Measurements from ENCODE around the gene NRSN1. TPM values are rescaled to one million over a fixed set of nuclear protein-coding genes. Genes with fewer than 3 reads are reported as not detected.

Gene NRSN1
- total RNA-seq, 2 donors from 2014 or later = 0.45 TPM; not detected in 1

DNA sequence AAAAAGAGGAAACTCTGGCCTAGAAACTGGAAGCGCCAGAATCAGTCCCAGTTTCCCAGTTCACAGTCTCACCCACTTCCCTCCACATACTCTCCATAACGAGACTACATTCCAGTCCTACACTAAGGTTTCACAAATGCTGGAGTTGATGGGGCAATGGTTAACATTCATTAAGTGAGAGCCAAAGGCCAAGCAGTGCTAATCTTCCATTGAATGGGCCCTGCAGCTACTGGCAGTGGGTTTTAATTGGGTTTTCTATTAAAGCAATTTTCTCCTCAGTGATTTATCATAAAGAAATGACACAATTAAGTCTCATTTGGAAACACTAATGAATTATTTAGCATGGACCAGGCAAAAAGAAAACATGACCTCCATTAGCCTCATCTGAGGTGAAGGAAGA lies 20.8 kb upstream of the NRSN1 start:
- no peaks in the 10 kb centered on the region for H3K27me3 ChIP-seq (replicated peaks; ENCODE audit: insufficient read depth)
- H3K9me3 ChIP-seq = no peaks in the 10 kb centered on the region
- TF ChIP-seq POLR2A (IDR thresholded peaks at IDR 0.05) (no peak), POLR2AphosphoS5 (IDR thresholded peaks at IDR 0.05) (no peak)
- TF ChIP-seq, protein P1, sequence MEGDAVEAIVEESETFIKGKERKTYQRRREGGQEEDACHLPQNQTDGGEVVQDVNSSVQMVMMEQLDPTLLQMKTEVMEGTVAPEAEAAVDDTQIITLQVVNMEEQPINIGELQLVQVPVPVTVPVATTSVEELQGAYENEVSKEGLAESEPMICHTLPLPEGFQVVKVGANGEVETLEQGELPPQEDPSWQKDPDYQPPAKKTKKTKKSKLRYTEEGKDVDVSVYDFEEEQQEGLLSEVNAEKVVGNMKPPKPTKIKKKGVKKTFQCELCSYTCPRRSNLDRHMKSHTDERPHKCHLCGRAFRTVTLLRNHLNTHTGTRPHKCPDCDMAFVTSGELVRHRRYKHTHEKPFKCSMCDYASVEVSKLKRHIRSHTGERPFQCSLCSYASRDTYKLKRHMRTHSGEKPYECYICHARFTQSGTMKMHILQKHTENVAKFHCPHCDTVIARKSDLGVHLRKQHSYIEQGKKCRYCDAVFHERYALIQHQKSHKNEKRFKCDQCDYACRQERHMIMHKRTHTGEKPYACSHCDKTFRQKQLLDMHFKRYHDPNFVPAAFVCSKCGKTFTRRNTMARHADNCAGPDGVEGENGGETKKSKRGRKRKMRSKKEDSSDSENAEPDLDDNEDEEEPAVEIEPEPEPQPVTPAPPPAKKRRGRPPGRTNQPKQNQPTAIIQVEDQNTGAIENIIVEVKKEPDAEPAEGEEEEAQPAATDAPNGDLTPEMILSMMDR (IDR thresholded peaks at IDR 0.05) = no peak
- no peak for DNase-seq (ENCODE audit: low spot score)
- intact Hi-C loops (cut with DNase I) = no loop called here
- no peaks in the 10 kb centered on the region for H3K36me3 ChIP-seq
- no peak overlapping the region for H3K27ac ChIP-seq
- H3K4me3 ChIP-seq = no peak overlapping the region
- H3K4me1 ChIP-seq (replicated peaks) = no peaks in the 10 kb centered on the region
- 85% methylated on average over 2 of the region's 2 CpGs for WGBS

DNA sequence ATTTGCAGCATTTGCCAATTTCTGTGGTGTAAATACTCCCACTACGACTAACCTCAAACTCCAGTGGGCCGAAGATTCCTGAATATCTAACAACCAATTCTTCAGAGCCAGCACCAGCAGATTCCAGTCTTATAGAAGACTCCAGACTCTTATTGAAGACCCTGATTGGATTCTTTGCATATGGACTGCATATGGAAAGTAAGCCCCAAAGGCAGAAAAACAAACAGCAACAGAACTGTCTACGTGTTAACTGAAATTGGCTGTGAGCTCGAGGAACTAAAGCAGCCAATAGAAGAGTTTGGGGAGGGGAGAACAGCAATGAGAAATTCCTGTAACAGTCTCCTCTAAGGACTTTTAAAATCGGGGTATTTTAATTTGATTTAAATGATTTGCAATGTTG lies 19.7 kb upstream of the NRSN1 start:
- WGBS = 84% methylated on average over 5 of the region's 5 CpGs

DNA sequence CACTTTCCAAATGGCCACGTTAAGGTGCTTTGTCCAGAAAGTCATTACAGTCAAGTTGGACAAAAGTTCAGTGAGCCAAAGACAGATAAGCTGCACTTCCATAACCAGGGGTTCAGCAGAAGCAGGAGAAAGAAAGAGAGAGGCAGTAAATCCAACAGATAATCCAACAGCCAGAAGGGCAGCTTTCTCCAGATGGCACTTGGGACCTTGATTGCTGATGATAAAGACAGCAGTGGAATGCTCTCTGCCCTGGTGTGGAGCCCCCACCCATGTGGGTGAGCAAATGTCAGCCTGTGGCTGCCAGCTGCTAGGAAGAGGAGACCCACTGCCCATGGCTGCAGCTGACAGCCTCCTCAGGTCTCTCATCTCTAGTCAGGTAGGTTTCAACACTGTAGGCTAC lies 18.7 kb upstream of the NRSN1 start:
- H3K4me3 ChIP-seq = no peak overlapping the region
- H3K36me3 ChIP-seq = no peaks in the 10 kb centered on the region
- no peaks in the 10 kb centered on the region for H3K4me1 ChIP-seq (replicated peaks)
- H3K9me3 ChIP-seq = no peaks in the 10 kb centered on the region
- TF ChIP-seq, protein P1 (IDR thresholded peaks at IDR 0.05) = no peak
- TF ChIP-seq POLR2AphosphoS5 (IDR thresholded peaks at IDR 0.05) (no peak), POLR2A (IDR thresholded peaks at IDR 0.05) (no peak)
- no peak for DNase-seq (ENCODE audit: low spot score)
- WGBS = 88% methylated on average over 1 of the region's 1 CpG
- no peak overlapping the region for H3K27ac ChIP-seq
- H3K27me3 ChIP-seq (replicated peaks; ENCODE audit: insufficient read depth) = no peaks in the 10 kb centered on the region
- intact Hi-C loops (cut with DNase I) = no loop called here

More for the DNA sequence above, 19.7 kb upstream of the NRSN1 start:
- no peaks in the 10 kb centered on the region for H3K4me1 ChIP-seq (replicated peaks)
- DNase-seq (ENCODE audit: low spot score) = no peak
- intact Hi-C loops (cut with DNase I) = no loop called here
- no peaks in the 10 kb centered on the region for H3K9me3 ChIP-seq
- H3K27me3 ChIP-seq (replicated peaks; ENCODE audit: insufficient read depth) = no peaks in the 10 kb centered on the region
- no peak overlapping the region for H3K27ac ChIP-seq
- H3K36me3 ChIP-seq = no peaks in the 10 kb centered on the region
- TF ChIP-seq POLR2AphosphoS5 (IDR thresholded peaks at IDR 0.05) (no peak), POLR2A (IDR thresholded peaks at IDR 0.05) (no peak)
- TF ChIP-seq, protein P1 (IDR thresholded peaks at IDR 0.05) = no peak
- H3K4me3 ChIP-seq = no peak overlapping the region

DNA sequence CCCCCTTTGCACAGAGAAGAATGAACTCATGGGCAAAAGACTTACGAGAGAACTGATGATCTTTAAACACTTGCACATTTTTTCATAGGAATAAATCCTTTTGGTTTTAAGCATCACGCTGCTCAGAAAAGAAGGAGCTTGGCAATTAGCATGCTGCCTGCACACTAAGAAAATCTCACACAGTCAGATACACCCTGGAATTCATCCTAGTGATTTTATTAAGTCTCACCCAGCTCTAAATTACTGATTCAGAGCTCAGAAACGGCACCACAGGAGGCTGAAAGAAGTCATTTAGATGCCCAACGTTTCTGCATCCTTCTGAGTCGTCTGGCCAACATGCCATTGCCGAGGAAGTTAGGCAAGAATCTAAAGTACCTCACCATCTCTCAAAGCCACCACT lies 18.0 kb upstream of the NRSN1 start:
- no peak for TF ChIP-seq POLR2AphosphoS5 (IDR thresholded peaks at IDR 0.05)
- TF ChIP-seq, protein P1 (IDR thresholded peaks at IDR 0.05) = no peak
- intact Hi-C loops (cut with DNase I) = no loop called here
- H3K27me3 ChIP-seq (replicated peaks; ENCODE audit: insufficient read depth) = no peaks in the 10 kb centered on the region

DNA sequence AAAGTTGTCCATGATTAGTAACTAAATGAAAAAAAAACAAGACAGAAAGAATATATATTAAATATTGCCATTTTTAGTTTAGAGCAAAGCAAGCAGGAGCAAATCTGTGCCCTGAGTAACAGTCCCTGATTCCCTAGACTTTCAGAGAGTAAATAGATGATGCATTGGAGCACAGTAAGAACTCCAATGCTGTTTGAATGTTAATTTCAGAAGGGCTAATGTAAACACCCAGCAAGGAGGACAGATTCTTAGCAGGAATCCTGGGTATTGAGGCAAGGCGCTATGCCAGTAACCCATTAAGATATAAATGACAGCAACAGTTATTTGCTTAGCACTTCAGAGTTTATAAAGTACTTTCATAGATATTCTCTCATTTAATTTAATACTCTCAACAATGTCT lies 15.6 kb upstream of the NRSN1 start:
- intact Hi-C loops (cut with DNase I) = no loop called here
- no peaks in the 10 kb centered on the region for H3K4me1 ChIP-seq (replicated peaks)
- no peaks in the 10 kb centered on the region for H3K9me3 ChIP-seq
- no peak overlapping the region for H3K4me3 ChIP-seq
- H3K36me3 ChIP-seq = no peaks in the 10 kb centered on the region
- WGBS = 0% methylated on average over 1 of the region's 1 CpG
- no peak for DNase-seq (ENCODE audit: low spot score)
- TF ChIP-seq, protein P1 (IDR thresholded peaks at IDR 0.05) = no peak
- no peak for TF ChIP-seq POLR2A (IDR thresholded peaks at IDR 0.05)
- TF ChIP-seq POLR2AphosphoS5 (IDR thresholded peaks at IDR 0.05) = no peak
- no peaks in the 10 kb centered on the region for H3K27me3 ChIP-seq (replicated peaks; ENCODE audit: insufficient read depth)
- H3K27ac ChIP-seq = no peak overlapping the region

More for the DNA sequence above, 18.0 kb upstream of the NRSN1 start:
- Histone ChIP-seq H3K4me3 (no peak overlapping the region), H3K36me3 (no peaks in the 10 kb centered on the region), H3K27ac (no peak overlapping the region), H3K9me3 (no peaks in the 10 kb centered on the region), H3K4me1 (replicated peaks) (no peaks in the 10 kb centered on the region)
- DNase-seq (ENCODE audit: low spot score) = no peak
- WGBS = 76% methylated on average over 6 of the region's 6 CpGs

Measured in prostate gland (tissue), 2 donors.